Choroid plexus epithelial cell (primary cell): Measurements from ENCODE around the gene C11orf54.
A peak's percentile ranks its signal among the peaks of the same experiment; 100 is the strongest.

Source experiments
- DNase-seq: peaks from one replicate; pipeline ENCODE4 v3.0.0-alpha.2; 2010; ENCODE audit warnings: low read depth
- H3K4me3 ChIP-seq: 2 replicates; pipeline ENCODE4 v1.5.1; 2011; ENCODE audit warnings: low read depth, mild to moderate bottlenecking, control low read depth, low read length, moderate library complexity
- CTCF ChIP-seq: conservative IDR thresholded peaks from 2 replicates; pipeline ENCODE4 v1.5.1; 2011; ENCODE audit warnings: low read depth, mild to moderate bottlenecking, control low read depth, inconsistent platforms, low read length, moderate library complexity

The C11orf54 gene

GRCh38 chr11:93734427-93735222 lies 6.8 kb upstream of the C11orf54 start:
- TF ChIP-seq CTCF, result no peak
- no peak overlapping the region for H3K4me3 ChIP-seq
- no peak for DNase-seq

GRCh38 chr11:93735627-93736026 lies 5.8 kb upstream of the C11orf54 start:
- no peak for TF ChIP-seq CTCF
- no peak overlapping the region for H3K4me3 ChIP-seq
- no peak for DNase-seq

- H3K4me3 ChIP-seq, result no peak overlapping the region
Measured at GRCh38 chr11:93736129-93736528, 5.3 kb upstream of the C11orf54 start.

GRCh38 chr11:93737904-93738612 lies 3.4 kb upstream of the C11orf54 start:
- H3K4me3 ChIP-seq, result peak overlapping the region; percentile 86
- no peak for TF ChIP-seq CTCF
- no peak for DNase-seq

More at GRCh38 chr11:93736129-93736528, 5.3 kb upstream of the C11orf54 start:
- TF ChIP-seq CTCF, result no peak
- DNase-seq, result peak; percentile 62

GRCh38 chr11:93738647-93739081 lies 2.8 kb upstream of the C11orf54 start:
- TF ChIP-seq CTCF, result no peak
- H3K4me3 ChIP-seq, result peak overlapping the region; percentile 86
- peak; percentile 40 for DNase-seq

- TF ChIP-seq CTCF, result no peak
- peak overlapping the region; percentile 86 for H3K4me3 ChIP-seq
- DNase-seq, result peak; percentile 55
Measured at GRCh38 chr11:93740031-93740729, 1.3 kb upstream of the C11orf54 start.
